Measurements from ENCODE around the gene AIMP2. TPM values are rescaled to one million over a fixed set of nuclear protein-coding genes. Genes with fewer than 3 reads are reported as not detected.

The AIMP2 gene
- total RNA-seq, 4 donors from 2014 or later = 34.7 to 61.4 (median 50.3) TPM

- TF ChIP-seq, protein P1, sequence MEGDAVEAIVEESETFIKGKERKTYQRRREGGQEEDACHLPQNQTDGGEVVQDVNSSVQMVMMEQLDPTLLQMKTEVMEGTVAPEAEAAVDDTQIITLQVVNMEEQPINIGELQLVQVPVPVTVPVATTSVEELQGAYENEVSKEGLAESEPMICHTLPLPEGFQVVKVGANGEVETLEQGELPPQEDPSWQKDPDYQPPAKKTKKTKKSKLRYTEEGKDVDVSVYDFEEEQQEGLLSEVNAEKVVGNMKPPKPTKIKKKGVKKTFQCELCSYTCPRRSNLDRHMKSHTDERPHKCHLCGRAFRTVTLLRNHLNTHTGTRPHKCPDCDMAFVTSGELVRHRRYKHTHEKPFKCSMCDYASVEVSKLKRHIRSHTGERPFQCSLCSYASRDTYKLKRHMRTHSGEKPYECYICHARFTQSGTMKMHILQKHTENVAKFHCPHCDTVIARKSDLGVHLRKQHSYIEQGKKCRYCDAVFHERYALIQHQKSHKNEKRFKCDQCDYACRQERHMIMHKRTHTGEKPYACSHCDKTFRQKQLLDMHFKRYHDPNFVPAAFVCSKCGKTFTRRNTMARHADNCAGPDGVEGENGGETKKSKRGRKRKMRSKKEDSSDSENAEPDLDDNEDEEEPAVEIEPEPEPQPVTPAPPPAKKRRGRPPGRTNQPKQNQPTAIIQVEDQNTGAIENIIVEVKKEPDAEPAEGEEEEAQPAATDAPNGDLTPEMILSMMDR (IDR thresholded peaks at IDR 0.05) = no peak
- TF ChIP-seq POLR2A (IDR thresholded peaks at IDR 0.05) = no peak
- H3K9me3 ChIP-seq = no peaks in the 10 kb centered on the region
- peaks cover 28 to 99% (median 44%) of the 10 kb centered on the region in 3 donors for H3K36me3 ChIP-seq
- H3K4me3 ChIP-seq = no peak overlapping the region
- DNase-seq = no peak
- H3K27me3 ChIP-seq = no peaks in the 10 kb centered on the region
- H3K27ac ChIP-seq = peak overlapping the region in 1 of 4 donors; percentile 37
- H3K4me1 ChIP-seq = peaks cover 7 to 50% (median 12%) of the 10 kb centered on the region in 3 donors
- intact Hi-C loops (cut with DNase I) = no loop called here
- 78 to 84% methylated on average over 7 of the region's 7 CpGs for WGBS, 2 donors
Measured at GRCh38 chr7:6023974-6024435, 14.9 kb downstream of the AIMP2 start.

DNA sequence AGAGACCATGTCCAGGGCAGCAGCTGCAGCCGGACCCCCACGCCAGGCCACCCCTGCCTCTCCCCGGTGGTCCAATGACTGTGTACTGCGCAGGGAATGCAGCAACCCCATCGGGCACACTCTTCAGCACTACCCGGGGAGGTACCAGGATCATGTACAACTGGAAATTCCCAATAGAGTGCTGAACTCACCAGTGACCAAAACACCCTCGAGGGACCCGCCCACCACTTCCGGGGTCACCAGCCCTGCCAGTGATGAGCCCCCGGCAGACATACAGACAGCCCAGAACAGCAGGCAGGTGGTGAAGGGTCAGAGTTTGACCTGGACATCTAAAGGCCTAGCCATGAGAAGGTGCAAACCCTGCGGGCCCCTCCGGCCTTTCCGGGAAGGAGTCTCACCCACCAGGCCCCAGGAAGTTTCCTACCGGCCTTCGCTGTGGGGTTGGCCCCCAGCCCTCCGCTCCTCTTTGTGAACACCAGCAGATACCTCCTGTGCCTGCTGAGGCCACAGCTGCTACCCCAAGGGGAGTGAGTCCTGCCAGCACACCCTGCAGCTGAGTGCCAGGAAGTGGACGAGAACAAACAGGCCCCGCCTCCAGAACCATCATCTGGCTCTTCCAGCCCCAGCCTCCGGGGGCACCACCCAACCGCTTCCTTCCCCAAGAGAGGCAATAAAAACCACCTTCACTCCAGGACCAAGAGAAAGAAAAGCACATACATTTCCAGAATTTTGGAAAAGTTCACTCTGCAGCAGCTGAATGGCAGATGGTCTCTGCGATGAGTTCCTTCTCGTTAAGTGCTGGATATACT lies 17.1 kb downstream of the AIMP2 start:
- peaks cover 7 to 28% (median 8%) of the 10 kb centered on the region in 3 donors for H3K4me1 ChIP-seq
- WGBS, 2 donors = 59 to 69% methylated on average over 16 to 22 of the region's 22 CpGs
- peak; percentile 50 for DNase-seq
- H3K4me3 ChIP-seq = peak overlapping the region in 3 of 4 donors; percentile 7 to 54 (median 18)
- H3K27me3 ChIP-seq = no peaks in the 10 kb centered on the region
- no peaks in the 10 kb centered on the region for H3K9me3 ChIP-seq
- peak in 2 of 4 donors; percentile 14 to 35 for TF ChIP-seq POLR2A (IDR thresholded peaks at IDR 0.05)
- TF ChIP-seq, protein P1 (IDR thresholded peaks at IDR 0.05) = peak in 4 of 6 experiments; percentile 15 to 34 (median 20)
- intact Hi-C loops (cut with DNase I) = no loop called here
- H3K36me3 ChIP-seq = peaks cover 28 to 100% (median 47%) of the 10 kb centered on the region in 3 donors
- peak overlapping the region; percentile 71 to 88 (median 79) for H3K27ac ChIP-seq

GRCh38 chr7:6026820-6027311 lies 17.8 kb downstream of the AIMP2 start:
- TF ChIP-seq POLR2A (IDR thresholded peaks at IDR 0.05) = no peak
- TF ChIP-seq, protein P1 (IDR thresholded peaks at IDR 0.05) = no peak
- Histone ChIP-seq H3K4me1 (peaks cover 7 to 23% (median 8%) of the 10 kb centered on the region in 3 donors), H3K36me3 (peaks cover 28 to 100% (median 46%) of the 10 kb centered on the region in 3 donors), H3K9me3 (no peaks in the 10 kb centered on the region), H3K4me3 (peak overlapping the region in 2 of 4 donors; percentile 18 to 54), H3K27ac (peak overlapping the region; percentile 71 to 88 (median 79)), H3K27me3 (no peaks in the 10 kb centered on the region)
- 48 to 60% methylated on average over 11 to 12 of the region's 12 CpGs for WGBS, 2 donors
- intact Hi-C loops (cut with DNase I) = no loop called here
- DNase-seq = no peak

GRCh38 chr7:6027806-6028365 lies 18.8 kb downstream of the AIMP2 start:
- Histone ChIP-seq H3K27ac (peak overlapping the region in 3 of 4 donors; percentile 31 to 80 (median 78)), H3K36me3 (peaks cover 22 to 100% (median 36%) of the 10 kb centered on the region in 3 donors), H3K9me3 (no peaks in the 10 kb centered on the region), H3K27me3 (no peaks in the 10 kb centered on the region), H3K4me1 (peaks cover 7 to 23% (median 8%) of the 10 kb centered on the region in 3 donors), H3K4me3 (no peak overlapping the region)
- DNase-seq = no peak
- WGBS, 2 donors = 100% methylated on average over 1 of the region's 1 CpG
- intact Hi-C loops (cut with DNase I) = no loop called here
- TF ChIP-seq, protein P1 (IDR thresholded peaks at IDR 0.05) = no peak
- no peak for TF ChIP-seq POLR2A (IDR thresholded peaks at IDR 0.05)

Measured in esophagus squamous epithelium (tissue), 5 donors.